Mesenchymal stem cell (in vitro differentiated cells and primary cell): ENCODE results near the gene AP1S1.
"Not testable (repeated sequence)": the region's sequence is repeated elsewhere in the genome, so short reads cannot be mapped to it uniquely, and the experiment has no call there.

ENCODE experiments used
- DNase-seq: peaks from one replicate; pipeline ENCODE4 v3.0.0-alpha.2; 2013
- H2AFZ ChIP-seq: one replicate; pipeline ENCODE4 v1.6.1; 2013; ENCODE audit warnings: low read depth, mild to moderate bottlenecking, control low read depth, inconsistent platforms, low read length, moderate library complexity
- H2AK5ac ChIP-seq: 2 replicates; pipeline ENCODE4 v1.6.1; 2013; ENCODE audit warnings: low read length, moderate library complexity, mild to moderate bottlenecking, inconsistent platforms; ENCODE audit not compliant: severe bottlenecking
- H2BK120ac ChIP-seq: one replicate; pipeline ENCODE4 v1.6.1; 2013; ENCODE audit warnings: low read depth, mild to moderate bottlenecking, inconsistent platforms, low read length, moderate library complexity
- H2BK12ac ChIP-seq, 2 experiments: one replicate each; pipeline ENCODE4 v1.6.1; 2013; ENCODE audit warnings: inconsistent platforms in 2 of 2, low read length in 2 of 2, mild to moderate bottlenecking in 2 of 2, moderate library complexity in 2 of 2, control low read depth in 1 of 2
- H2BK15ac ChIP-seq: one replicate; pipeline ENCODE4 v1.6.1; 2013; ENCODE audit warnings: mild to moderate bottlenecking, low read depth, inconsistent platforms; ENCODE audit not compliant: poor library complexity, severe bottlenecking
- H2BK5ac ChIP-seq: 2 replicates; pipeline ENCODE4 v1.6.1; 2013; ENCODE audit warnings: low read depth, mild to moderate bottlenecking, low read length, control low read depth, inconsistent platforms; ENCODE audit not compliant: poor library complexity, severe bottlenecking
- H3K14ac ChIP-seq, 2 experiments: one replicate each; pipeline ENCODE4 v1.6.1; 2013; ENCODE audit warnings: inconsistent platforms in 2 of 2, low read length in 2 of 2, control low read depth in 1 of 2, mild to moderate bottlenecking in 1 of 2, moderate library complexity in 1 of 2
- H3K18ac ChIP-seq, 2 experiments: one replicate each; pipeline ENCODE4 v1.6.1; 2013; ENCODE audit warnings: inconsistent platforms in 2 of 2, low read length in 2 of 2, control low read depth in 1 of 2, low read depth in 1 of 2, mild to moderate bottlenecking in 1 of 2
- H3K23ac ChIP-seq, 2 experiments: one replicate each; pipeline ENCODE4 v1.6.1; 2013; ENCODE audit warnings: inconsistent platforms in 2 of 2, low read length in 2 of 2, mild to moderate bottlenecking in 2 of 2, moderate library complexity in 2 of 2, control low read depth in 1 of 2
- H3K27ac ChIP-seq: 2 replicates; pipeline ENCODE4 v1.5.1; 2013; ENCODE audit warnings: mild to moderate bottlenecking, moderate library complexity, low read length, control low read depth, inconsistent platforms; ENCODE audit not compliant: poor library complexity, severe bottlenecking
- H3K27me3 ChIP-seq, 2 experiments: 2 replicates each; pipeline versions ENCODE4 v1.6.1 to v1.7.0; 2013; ENCODE audit warnings: low read length in 2 of 2, mild to moderate bottlenecking in 2 of 2, moderate library complexity in 2 of 2, control low read depth in 1 of 2, inconsistent platforms in 1 of 2; ENCODE audit not compliant: control insufficient read depth in 1 of 2, insufficient read depth in 1 of 2
- H3K36me3 ChIP-seq, 2 experiments: 2 replicates each; pipeline versions ENCODE4 v1.6.1 to v1.7.0; 2013; ENCODE audit warnings: low read length in 2 of 2, control low read depth in 1 of 2, inconsistent platforms in 1 of 2, low read depth in 1 of 2, mild to moderate bottlenecking in 1 of 2; ENCODE audit not compliant: insufficient read depth in 2 of 2, control insufficient read depth in 1 of 2
- H3K4ac ChIP-seq, 2 experiments: one replicate each; pipeline ENCODE4 v1.6.1; 2013; ENCODE audit warnings: inconsistent platforms in 2 of 2, low read length in 2 of 2, mild to moderate bottlenecking in 2 of 2, moderate library complexity in 2 of 2, control low read depth in 1 of 2, low read depth in 1 of 2
- H3K4me1 ChIP-seq: 2 replicates; pipeline ENCODE4 v1.6.1; 2013; ENCODE audit warnings: low read depth, low read length, control low read depth; ENCODE audit not compliant: control insufficient read depth, insufficient read depth
- H3K4me2 ChIP-seq: 2 replicates; pipeline ENCODE4 v1.6.1; 2013; ENCODE audit warnings: low read length, mild to moderate bottlenecking, inconsistent platforms; ENCODE audit not compliant: poor library complexity, severe bottlenecking
- H3K4me3 ChIP-seq, 2 experiments: 2 replicates each; pipeline versions ENCODE4 v1.5.1 to v1.7.0; 2013; ENCODE audit warnings: low read length in 2 of 2, mild to moderate bottlenecking in 2 of 2, control low read depth in 1 of 2, low read depth in 1 of 2; ENCODE audit not compliant: insufficient read depth in 1 of 2
- H3K79me1 ChIP-seq: replicated peaks from 2 replicates; pipeline ENCODE4 v1.6.1; 2013; ENCODE audit warnings: mild to moderate bottlenecking, control low read depth, low read length, inconsistent platforms; ENCODE audit not compliant: poor library complexity, severe bottlenecking
- H3K9ac ChIP-seq: 2 replicates; pipeline ENCODE4 v1.7.0; 2013; ENCODE audit warnings: mild to moderate bottlenecking, low read length, moderate library complexity
- H3K9me3 ChIP-seq: 2 replicates; pipeline ENCODE4 v1.7.0; 2013; ENCODE audit warnings: mild to moderate bottlenecking, low read length; ENCODE audit not compliant: control insufficient read depth
- H4K8ac ChIP-seq: one replicate; pipeline ENCODE4 v1.6.1; 2013; ENCODE audit warnings: inconsistent platforms, mild to moderate bottlenecking, low read length, moderate library complexity
- H4K91ac ChIP-seq: one replicate; pipeline ENCODE4 v1.6.1; 2013; ENCODE audit warnings: mild to moderate bottlenecking, low read length, inconsistent platforms
- WGBS: methylation state at CpG from one replicate; pipeline ENCODE4 v1.1.7; 2013; ENCODE audit warnings: mixed read lengths; 5-methylcytosine and 5-hydroxymethylcytosine counted together

Gene AP1S1

DNA sequence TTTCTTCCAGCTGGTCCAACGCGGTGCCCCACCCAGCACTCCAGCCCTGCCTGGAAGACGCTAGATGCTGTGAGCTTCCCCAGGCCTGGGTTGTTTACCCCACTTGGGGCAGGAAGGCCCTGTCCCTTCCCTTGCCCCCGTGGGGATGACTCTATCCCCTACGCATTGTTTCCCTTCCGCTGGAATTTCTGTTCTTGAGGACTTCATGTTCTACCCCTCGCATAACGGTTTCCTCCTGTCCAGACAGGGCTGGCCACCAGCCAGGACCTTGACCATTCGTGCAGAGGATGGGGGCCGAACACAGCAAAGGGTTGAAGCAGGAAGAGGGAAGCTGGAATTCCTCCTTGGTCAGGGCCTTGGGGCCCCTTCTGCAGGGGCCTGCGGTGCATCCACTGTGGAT, 42.0 kb upstream of the AP1S1 start:
- peak; percentile 95 for DNase-seq
- Histone ChIP-seq H3K27me3 (no peaks in the 10 kb centered on the region), H3K4me3 (no peak overlapping the region), H3K4ac (peak overlapping the region; percentile 52 to 89), H4K91ac (peak overlapping the region; percentile 79), H3K4me2 (no peak overlapping the region), H2BK15ac (no peak overlapping the region), H2BK120ac (peak overlapping the region; percentile 89), H3K79me1 (no peaks in the 10 kb centered on the region), H3K4me1 (peaks cover 32% of the 10 kb centered on the region), H3K9ac (no peak overlapping the region), H3K27ac (peak overlapping the region; percentile 43), H2AK5ac (peak overlapping the region; percentile 23), H4K8ac (peak overlapping the region; percentile 90), H2AFZ (no peak overlapping the region), H3K9me3 (no peaks in the 10 kb centered on the region), H3K14ac (no peak overlapping the region), H3K18ac (peak overlapping the region; percentile 25 to 73), H2BK5ac (no peak overlapping the region), H3K36me3 (no peaks in the 10 kb centered on the region), H3K23ac (no peak overlapping the region), H2BK12ac (peak overlapping the region; percentile 64 to 70)
- 5% methylated on average over 8 of the region's 11 CpGs for WGBS

DNA sequence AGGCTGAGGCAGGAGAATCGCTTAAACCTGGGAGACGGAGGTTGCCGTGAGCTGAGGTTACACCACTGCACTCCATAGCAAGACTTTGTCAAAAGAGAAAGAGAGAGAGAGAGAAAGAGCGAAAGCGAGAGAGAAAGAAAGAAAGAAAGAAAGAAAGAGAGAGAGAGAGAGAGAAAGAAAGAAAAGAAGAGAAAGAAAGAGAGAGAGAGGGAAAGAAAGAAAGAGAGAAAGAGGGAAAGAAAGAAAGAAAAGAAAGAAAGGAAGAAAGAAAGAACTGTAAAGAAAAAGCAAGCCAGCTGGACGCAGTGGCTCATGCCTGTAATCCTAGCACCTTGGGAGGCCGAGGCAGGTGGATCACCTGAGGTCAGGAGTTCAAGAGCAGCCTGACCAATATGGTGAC, 41.1 kb upstream of the AP1S1 start:
- Histone ChIP-seq H3K18ac (peak overlapping the region in 1 of 2 experiments; percentile 37), H4K8ac (peak overlapping the region; percentile 84), H2BK15ac (peak overlapping the region; percentile 73), H2BK12ac (peak overlapping the region; percentile 70 to 94), H4K91ac (peak overlapping the region; percentile 78), H2BK120ac (peak overlapping the region; percentile 45), H3K4me1 (peaks cover 37% of the 10 kb centered on the region), H3K4ac (peak overlapping the region in 1 of 2 experiments; percentile 59)
- H3K9ac ChIP-seq, H3K9me3 ChIP-seq, H3K79me1 ChIP-seq, H3K4me3 ChIP-seq, H3K14ac ChIP-seq, H3K4me2 ChIP-seq, H3K36me3 ChIP-seq, H2AFZ ChIP-seq, H3K23ac ChIP-seq, H3K27ac ChIP-seq, H2BK5ac ChIP-seq, H3K27me3 ChIP-seq, DNase-seq, H2AK5ac ChIP-seq: not testable (repeated sequence)
- WGBS: 98% methylated on average over 7 of the region's 7 CpGs

DNA sequence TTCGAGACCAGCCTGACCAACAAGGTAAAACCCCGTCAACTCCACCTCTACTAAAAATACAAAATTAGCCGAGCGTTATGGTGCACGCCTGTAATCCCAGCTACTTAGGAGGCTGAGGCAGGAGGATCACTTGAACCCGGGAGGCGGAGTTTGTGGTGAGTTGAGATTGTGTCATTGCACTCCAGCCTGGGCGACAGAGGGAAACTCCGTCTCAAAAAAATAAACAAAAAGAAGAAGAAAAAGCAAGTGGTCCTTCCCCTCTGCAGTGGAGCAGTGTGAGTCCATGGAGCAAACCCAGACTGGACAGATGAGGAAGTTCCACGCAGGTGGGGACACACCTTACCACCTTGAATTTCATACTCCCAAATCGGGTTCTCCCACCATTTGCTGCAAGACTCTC, 40.4 kb upstream of the AP1S1 start:
- peak overlapping the region; percentile 37 for H3K9ac ChIP-seq
- H3K4me2 ChIP-seq: no peak overlapping the region
- H2BK15ac ChIP-seq: no peak overlapping the region
- H3K27me3 ChIP-seq: no peaks in the 10 kb centered on the region
- H3K23ac ChIP-seq: no peak overlapping the region
- H2BK12ac ChIP-seq: peak overlapping the region; percentile 76 to 100
- peak overlapping the region in 1 of 2 experiments; percentile 87 for H3K14ac ChIP-seq
- no peak overlapping the region for H2BK5ac ChIP-seq
- peak overlapping the region; percentile 26 to 93 for H3K18ac ChIP-seq
- H3K27ac ChIP-seq: peak overlapping the region; percentile 46
- WGBS: 73% methylated on average over 10 of the region's 11 CpGs
- H3K36me3 ChIP-seq: no peaks in the 10 kb centered on the region
- peak overlapping the region; percentile 18 for H2AK5ac ChIP-seq
- no peaks in the 10 kb centered on the region for H3K79me1 ChIP-seq
- H4K91ac ChIP-seq: peak overlapping the region; percentile 93
- peak overlapping the region; percentile 58 for H2AFZ ChIP-seq
- no peak overlapping the region for H3K4me3 ChIP-seq
- H3K4ac ChIP-seq: peak overlapping the region; percentile 60 to 69
- no peaks in the 10 kb centered on the region for H3K9me3 ChIP-seq
- peaks cover 33% of the 10 kb centered on the region for H3K4me1 ChIP-seq
- H4K8ac ChIP-seq: no peak overlapping the region
- DNase-seq: no peak
- H2BK120ac ChIP-seq: no peak overlapping the region

DNA sequence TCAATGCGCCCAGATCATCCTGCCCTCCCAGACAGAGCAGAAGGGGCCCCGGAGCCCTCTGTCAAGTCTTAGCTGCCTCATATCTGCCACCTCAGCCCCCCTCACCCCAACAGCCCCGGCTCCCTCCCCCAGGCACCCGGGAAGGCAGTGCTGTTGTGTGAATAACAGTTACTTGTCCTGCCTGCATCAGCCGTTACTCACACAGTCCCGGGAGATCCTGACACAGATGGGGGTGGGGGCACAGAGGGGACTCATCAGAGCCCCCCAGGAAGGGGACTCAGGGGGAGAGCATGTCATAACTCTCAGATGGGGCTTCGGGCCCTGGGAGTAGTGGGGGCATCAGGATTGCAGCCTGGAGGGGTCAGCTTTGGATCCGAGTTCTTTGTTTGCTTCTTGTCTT, 39.8 kb upstream of the AP1S1 start:
- no peak for DNase-seq
- H3K4me1 ChIP-seq: peaks cover 28% of the 10 kb centered on the region
- H3K14ac ChIP-seq: no peak overlapping the region
- H4K91ac ChIP-seq: peak overlapping the region; percentile 93
- peak overlapping the region; percentile 58 for H2AFZ ChIP-seq
- H4K8ac ChIP-seq: peak overlapping the region; percentile 87
- H3K4me3 ChIP-seq: no peak overlapping the region
- peak overlapping the region; percentile 39 for H2BK15ac ChIP-seq
- H3K79me1 ChIP-seq: no peaks in the 10 kb centered on the region
- peak overlapping the region; percentile 26 to 93 for H3K18ac ChIP-seq
- peak overlapping the region; percentile 85 for H2BK120ac ChIP-seq
- 18% methylated on average over 5 of the region's 8 CpGs for WGBS
- no peak overlapping the region for H2BK5ac ChIP-seq
- no peaks in the 10 kb centered on the region for H3K27me3 ChIP-seq
- H3K9ac ChIP-seq: peak overlapping the region; percentile 37
- no peaks in the 10 kb centered on the region for H3K36me3 ChIP-seq
- peak overlapping the region; percentile 18 for H2AK5ac ChIP-seq
- no peaks in the 10 kb centered on the region for H3K9me3 ChIP-seq
- peak overlapping the region; percentile 69 to 71 for H3K4ac ChIP-seq
- H2BK12ac ChIP-seq: peak overlapping the region; percentile 76 to 100
- no peak overlapping the region for H3K4me2 ChIP-seq
- H3K27ac ChIP-seq: peak overlapping the region; percentile 46
- H3K23ac ChIP-seq: no peak overlapping the region
